Measurements from ENCODE around the gene AHNAK2. TPM values are rescaled to one million over a fixed set of nuclear protein-coding genes. Genes with fewer than 3 reads are reported as not detected.

The AHNAK2 gene
- total and polyA plus RNA-seq, 9 of the 15 experiments (the other 6 are each of a cell fraction or from before 2014, with no cell fraction given) = 0.04 to 0.09 (median 0.04) TPM; not detected in 6

- no peak for TF ChIP-seq BCLAF1 (IDR thresholded peaks at IDR 0.05; ENCODE audit: borderline replicate concordance in 1 of 2, control insufficient read depth in 1 of 2, low read depth in 2 of 2, low read length in 1 of 2)
- no peak for TF ChIP-seq THAP12 (CRISPR knock-in tag; IDR thresholded peaks at IDR 0.05)
- TF ChIP-seq UBTF (IDR thresholded peaks at IDR 0.05; ENCODE audit: borderline replicate concordance in 1 of 2, low read depth in 2 of 2, low read length in 2 of 2) = 0 out of 4 replicates have a peak, but pooled peaks of 1 of the 2 experiments have one; percentile 29
- no peak for TF ChIP-seq NFXL1 (CRISPR knock-in tag; IDR thresholded peaks at IDR 0.05)
- no peak for TF ChIP-seq WHSC1 (IDR thresholded peaks at IDR 0.05; ENCODE audit: low read length)
- no peak for TF ChIP-seq ZBTB17 (CRISPR knock-in tag; IDR thresholded peaks at IDR 0.05)
- TF ChIP-seq HNRNPL (IDR thresholded peaks at IDR 0.05; ENCODE audit: low read depth, low read length) = no peak
- TF ChIP-seq, protein P1, sequence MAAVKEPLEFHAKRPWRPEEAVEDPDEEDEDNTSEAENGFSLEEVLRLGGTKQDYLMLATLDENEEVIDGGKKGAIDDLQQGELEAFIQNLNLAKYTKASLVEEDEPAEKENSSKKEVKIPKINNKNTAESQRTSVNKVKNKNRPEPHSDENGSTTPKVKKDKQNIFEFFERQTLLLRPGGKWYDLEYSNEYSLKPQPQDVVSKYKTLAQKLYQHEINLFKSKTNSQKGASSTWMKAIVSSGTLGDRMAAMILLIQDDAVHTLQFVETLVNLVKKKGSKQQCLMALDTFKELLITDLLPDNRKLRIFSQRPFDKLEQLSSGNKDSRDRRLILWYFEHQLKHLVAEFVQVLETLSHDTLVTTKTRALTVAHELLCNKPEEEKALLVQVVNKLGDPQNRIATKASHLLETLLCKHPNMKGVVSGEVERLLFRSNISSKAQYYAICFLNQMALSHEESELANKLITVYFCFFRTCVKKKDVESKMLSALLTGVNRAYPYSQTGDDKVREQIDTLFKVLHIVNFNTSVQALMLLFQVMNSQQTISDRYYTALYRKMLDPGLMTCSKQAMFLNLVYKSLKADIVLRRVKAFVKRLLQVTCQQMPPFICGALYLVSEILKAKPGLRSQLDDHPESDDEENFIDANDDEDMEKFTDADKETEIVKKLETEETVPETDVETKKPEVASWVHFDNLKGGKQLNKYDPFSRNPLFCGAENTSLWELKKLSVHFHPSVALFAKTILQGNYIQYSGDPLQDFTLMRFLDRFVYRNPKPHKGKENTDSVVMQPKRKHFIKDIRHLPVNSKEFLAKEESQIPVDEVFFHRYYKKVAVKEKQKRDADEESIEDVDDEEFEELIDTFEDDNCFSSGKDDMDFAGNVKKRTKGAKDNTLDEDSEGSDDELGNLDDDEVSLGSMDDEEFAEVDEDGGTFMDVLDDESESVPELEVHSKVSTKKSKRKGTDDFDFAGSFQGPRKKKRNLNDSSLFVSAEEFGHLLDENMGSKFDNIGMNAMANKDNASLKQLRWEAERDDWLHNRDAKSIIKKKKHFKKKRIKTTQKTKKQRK (IDR thresholded peaks at IDR 0.05; ENCODE audit: borderline replicate concordance, low read depth, low read length) = no peak
- TF ChIP-seq SIN3B (IDR thresholded peaks at IDR 0.05; ENCODE audit: low read depth) = no peak
- TF ChIP-seq ZNF197 (CRISPR knock-in tag; IDR thresholded peaks at IDR 0.05; ENCODE audit: low read depth) = no peak
- TF ChIP-seq SRF (CRISPR knock-in tag; IDR thresholded peaks at IDR 0.05) = no peak
- TF ChIP-seq MEF2A (IDR thresholded peaks at IDR 0.05; ENCODE audit: control insufficient read depth, low read depth, low read length) = no peak
- TF ChIP-seq CBFB (CRISPR knock-in tag; IDR thresholded peaks at IDR 0.05) = no peak
- no peak for TF ChIP-seq GABPA (tag; conservative IDR thresholded peaks at IDR 0.05; ENCODE audit: low read depth)
- TF ChIP-seq ZNF79 (CRISPR knock-in tag; IDR thresholded peaks at IDR 0.05; ENCODE audit: low read depth) = no peak
Observed at GRCh38 chr14:105015242-105015641, 37.1 kb upstream of the AHNAK2 start (continued).

Data from K562 (cell line).